ENCODE data around the gene NUB1.

Gene NUB1

DNA sequence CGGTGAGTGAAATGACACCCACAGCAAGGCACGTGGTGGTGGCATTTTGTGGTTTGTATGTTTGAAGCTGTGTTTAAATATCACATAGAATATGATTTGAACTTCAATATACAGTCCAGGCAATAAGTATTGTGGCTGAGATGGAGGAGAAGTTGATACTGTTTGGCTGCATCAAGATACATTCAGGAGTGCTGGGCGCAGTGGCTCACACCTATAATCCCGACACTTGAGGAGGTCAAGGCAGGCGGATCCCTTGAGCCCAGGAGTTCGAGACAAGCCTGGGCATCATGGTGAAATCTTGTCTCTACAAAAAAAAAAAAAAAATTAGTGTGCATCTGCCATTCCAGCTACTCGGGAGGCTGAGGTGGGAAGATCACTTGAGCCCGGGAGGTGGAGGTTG is 35.2 kb upstream of the NUB1 start:
- peaks cover 1 to 2% of the 10 kb centered on the region in 2 donors for H3K9me3 ChIP-seq (ENCODE audit: control insufficient read depth in 1 of 2, low read length in 2 of 2)
- H3K4me1 ChIP-seq (ENCODE audit: control insufficient read depth in 1 of 2, insufficient read depth in 2 of 2, low read length in 2 of 2), result peaks cover 3 to 4% of the 10 kb centered on the region in 2 donors
- no peak overlapping the region for H3K9ac ChIP-seq (ENCODE audit: low read depth in 1 of 2, low read length in 2 of 2)
- no peak overlapping the region for H3K4me3 ChIP-seq (ENCODE audit: low read depth in 1 of 2, low read length in 2 of 2)
- no peak overlapping the region for H3K27ac ChIP-seq (ENCODE audit: low read depth, low read length)
- peaks cover 12 to 16% of the 10 kb centered on the region in 2 donors for H3K27me3 ChIP-seq (ENCODE audit: control insufficient read depth in 1 of 2, insufficient read depth in 2 of 2, low read length in 2 of 2)
- no peaks in the 10 kb centered on the region for H3K36me3 ChIP-seq (ENCODE audit: control insufficient read depth in 1 of 2, insufficient read depth in 2 of 2, low read length in 2 of 2)

DNA sequence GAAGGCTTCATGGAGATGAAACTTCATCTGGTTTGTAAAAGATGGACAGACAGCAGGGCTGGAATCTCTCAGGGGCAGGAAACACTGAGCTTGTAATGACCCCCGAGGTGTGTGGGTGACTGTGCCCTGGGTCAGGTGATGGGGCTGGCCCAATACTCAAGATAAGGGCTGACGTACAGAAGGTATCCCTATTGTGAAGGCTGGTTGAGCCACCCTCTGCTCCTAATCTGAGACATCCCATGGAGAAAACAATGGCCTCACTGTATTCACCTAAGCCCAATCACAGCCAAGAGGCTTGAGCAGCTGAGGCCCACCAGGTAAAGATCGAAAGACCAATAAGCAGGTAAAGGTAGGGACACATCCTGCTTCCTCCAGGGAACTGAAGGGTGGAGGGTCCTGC is 34.8 kb upstream of the NUB1 start:
- Histone ChIP-seq H3K4me1 (ENCODE audit: control insufficient read depth in 1 of 2, insufficient read depth in 2 of 2, low read length in 2 of 2) (peaks cover 3 to 4% of the 10 kb centered on the region in 2 donors), H3K27me3 (ENCODE audit: control insufficient read depth in 1 of 2, insufficient read depth in 2 of 2, low read length in 2 of 2) (peaks cover 8 to 15% of the 10 kb centered on the region in 2 donors), H3K36me3 (ENCODE audit: control insufficient read depth in 1 of 2, insufficient read depth in 2 of 2, low read length in 2 of 2) (no peaks in the 10 kb centered on the region), H3K9me3 (ENCODE audit: control insufficient read depth in 1 of 2, low read length in 2 of 2) (peaks cover 3 to 5% of the 10 kb centered on the region in 2 donors), H3K9ac (ENCODE audit: low read depth in 1 of 2, low read length in 2 of 2) (no peak overlapping the region), H3K27ac (ENCODE audit: low read depth, low read length) (no peak overlapping the region), H3K4me3 (ENCODE audit: low read depth in 1 of 2, low read length in 2 of 2) (no peak overlapping the region)

DNA sequence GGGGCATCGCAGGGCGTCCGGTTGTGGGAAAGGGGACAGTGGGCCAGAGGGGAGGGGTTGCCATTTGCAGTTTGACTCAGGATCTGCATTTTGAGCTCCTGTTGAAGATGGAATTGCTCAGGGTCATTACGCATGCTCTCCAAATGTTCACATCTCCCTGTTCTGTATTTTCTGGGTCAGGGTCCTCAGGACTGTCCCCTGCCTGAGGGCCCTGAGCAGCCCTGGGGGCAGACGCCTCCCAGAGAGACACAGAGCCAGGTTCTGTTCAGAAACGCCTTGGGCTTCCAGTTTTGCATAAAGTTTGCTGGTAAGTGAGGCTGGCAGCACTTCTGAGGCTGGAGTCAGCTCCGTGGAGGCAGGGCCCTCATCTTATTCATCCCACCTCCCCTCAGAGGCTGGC is 34.1 kb upstream of the NUB1 start:
- Histone ChIP-seq H3K9me3 (ENCODE audit: control insufficient read depth in 1 of 2, low read length in 2 of 2) (peaks cover 3 to 5% of the 10 kb centered on the region in 2 donors), H3K9ac (ENCODE audit: low read depth in 1 of 2, low read length in 2 of 2) (no peak overlapping the region), H3K27me3 (ENCODE audit: control insufficient read depth in 1 of 2, insufficient read depth in 2 of 2, low read length in 2 of 2) (peaks cover 3 to 9% of the 10 kb centered on the region in 2 donors), H3K36me3 (ENCODE audit: control insufficient read depth in 1 of 2, insufficient read depth in 2 of 2, low read length in 2 of 2) (no peaks in the 10 kb centered on the region), H3K4me1 (ENCODE audit: control insufficient read depth in 1 of 2, insufficient read depth in 2 of 2, low read length in 2 of 2) (peaks cover 3 to 4% of the 10 kb centered on the region in 2 donors), H3K27ac (ENCODE audit: low read depth, low read length) (no peak overlapping the region), H3K4me3 (ENCODE audit: low read depth in 1 of 2, low read length in 2 of 2) (no peak overlapping the region)

DNA sequence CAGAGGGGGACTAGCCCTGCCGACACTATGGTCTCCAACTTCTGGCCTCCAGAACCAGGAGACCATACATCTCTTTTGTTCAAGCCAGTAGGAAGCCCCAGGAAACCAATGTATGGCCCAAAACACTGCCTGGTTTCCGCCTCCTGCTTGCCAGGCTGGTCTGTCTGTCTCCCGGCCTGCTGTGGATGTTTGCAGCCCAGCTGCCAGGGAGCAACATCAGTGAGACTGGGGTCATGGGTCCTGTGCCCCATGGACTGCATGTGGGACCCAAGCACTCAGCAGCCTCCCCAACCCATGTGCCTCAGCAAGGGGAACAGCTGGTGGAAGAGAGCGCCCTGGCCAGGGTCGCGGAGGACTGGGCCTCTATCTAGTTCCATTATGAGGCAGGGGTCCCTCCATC is 33.4 kb upstream of the NUB1 start:
- Histone ChIP-seq H3K27ac (ENCODE audit: low read depth, low read length) (no peak overlapping the region), H3K27me3 (ENCODE audit: control insufficient read depth in 1 of 2, insufficient read depth in 2 of 2, low read length in 2 of 2) (peaks cover 8% of the 10 kb centered on the region in 2 donors), H3K9me3 (ENCODE audit: control insufficient read depth in 1 of 2, low read length in 2 of 2) (peaks cover 3 to 5% of the 10 kb centered on the region in 2 donors), H3K9ac (ENCODE audit: low read depth in 1 of 2, low read length in 2 of 2) (no peak overlapping the region), H3K4me3 (ENCODE audit: low read depth in 1 of 2, low read length in 2 of 2) (no peak overlapping the region), H3K36me3 (ENCODE audit: control insufficient read depth in 1 of 2, insufficient read depth in 2 of 2, low read length in 2 of 2) (no peaks in the 10 kb centered on the region), H3K4me1 (ENCODE audit: control insufficient read depth in 1 of 2, insufficient read depth in 2 of 2, low read length in 2 of 2) (peaks cover 3 to 4% of the 10 kb centered on the region in 2 donors)

DNA sequence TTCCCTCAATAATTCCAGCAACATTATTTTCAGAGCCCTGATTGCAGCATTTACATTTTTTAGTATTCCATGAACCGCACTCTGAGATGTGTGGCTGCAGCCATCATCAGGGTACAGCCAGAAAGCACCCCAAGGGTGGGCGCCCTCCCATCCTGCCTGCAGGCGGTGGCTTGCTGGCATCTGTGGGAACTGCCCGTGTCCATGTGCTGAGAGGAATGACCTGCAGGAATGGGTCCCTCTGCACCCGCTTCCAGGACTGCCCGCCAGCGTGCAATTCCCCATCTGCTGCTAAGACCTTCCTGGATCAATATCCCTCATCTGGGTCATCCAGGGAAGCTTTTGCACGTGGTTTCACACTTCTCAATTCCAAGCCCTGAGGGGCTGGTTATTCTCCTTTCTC is 32.8 kb upstream of the NUB1 start:
- no peak overlapping the region for H3K27ac ChIP-seq (ENCODE audit: low read depth, low read length)
- peaks cover under 1% of the 10 kb centered on the region in 2 donors for H3K4me1 ChIP-seq (ENCODE audit: control insufficient read depth in 1 of 2, insufficient read depth in 2 of 2, low read length in 2 of 2)
- H3K4me3 ChIP-seq (ENCODE audit: low read depth in 1 of 2, low read length in 2 of 2), result no peak overlapping the region
- H3K27me3 ChIP-seq (ENCODE audit: control insufficient read depth in 1 of 2, insufficient read depth in 2 of 2, low read length in 2 of 2), result peaks cover 5% of the 10 kb centered on the region in 2 donors
- no peak overlapping the region for H3K9ac ChIP-seq (ENCODE audit: low read depth in 1 of 2, low read length in 2 of 2)
- H3K36me3 ChIP-seq (ENCODE audit: control insufficient read depth in 1 of 2, insufficient read depth in 2 of 2, low read length in 2 of 2), result no peaks in the 10 kb centered on the region
- peaks cover 3 to 5% of the 10 kb centered on the region in 2 donors for H3K9me3 ChIP-seq (ENCODE audit: control insufficient read depth in 1 of 2, low read length in 2 of 2)

DNA sequence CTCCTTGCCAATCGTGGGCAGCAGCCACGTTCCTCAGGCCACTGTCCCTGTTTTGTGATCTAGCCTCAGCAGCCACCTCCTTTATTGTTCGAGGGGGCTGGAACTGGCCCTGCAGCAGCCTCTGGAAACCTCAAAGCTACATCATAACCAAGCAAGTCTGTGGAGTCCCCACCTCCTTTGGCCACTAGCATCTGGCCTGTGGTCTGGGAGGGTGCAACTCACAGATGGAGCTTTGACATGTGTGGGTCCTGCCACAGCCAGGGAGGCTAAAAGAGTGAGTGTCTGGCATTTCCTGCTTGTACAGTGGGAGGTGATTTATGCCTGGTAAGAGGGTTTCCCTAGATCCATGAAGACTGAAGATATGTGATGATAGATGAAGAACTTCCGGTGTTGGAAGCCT is 32.3 kb upstream of the NUB1 start:
- no peaks in the 10 kb centered on the region for H3K4me1 ChIP-seq (ENCODE audit: control insufficient read depth in 1 of 2, insufficient read depth in 2 of 2, low read length in 2 of 2)
- peaks cover 3 to 5% of the 10 kb centered on the region in 2 donors for H3K27me3 ChIP-seq (ENCODE audit: control insufficient read depth in 1 of 2, insufficient read depth in 2 of 2, low read length in 2 of 2)
- H3K9ac ChIP-seq (ENCODE audit: low read depth in 1 of 2, low read length in 2 of 2), result no peak overlapping the region
- peaks cover 3 to 5% of the 10 kb centered on the region in 2 donors for H3K9me3 ChIP-seq (ENCODE audit: control insufficient read depth in 1 of 2, low read length in 2 of 2)
- no peaks in the 10 kb centered on the region for H3K36me3 ChIP-seq (ENCODE audit: control insufficient read depth in 1 of 2, insufficient read depth in 2 of 2, low read length in 2 of 2)
- no peak overlapping the region for H3K27ac ChIP-seq (ENCODE audit: low read depth, low read length)
- no peak overlapping the region for H3K4me3 ChIP-seq (ENCODE audit: low read depth in 1 of 2, low read length in 2 of 2)

DNA sequence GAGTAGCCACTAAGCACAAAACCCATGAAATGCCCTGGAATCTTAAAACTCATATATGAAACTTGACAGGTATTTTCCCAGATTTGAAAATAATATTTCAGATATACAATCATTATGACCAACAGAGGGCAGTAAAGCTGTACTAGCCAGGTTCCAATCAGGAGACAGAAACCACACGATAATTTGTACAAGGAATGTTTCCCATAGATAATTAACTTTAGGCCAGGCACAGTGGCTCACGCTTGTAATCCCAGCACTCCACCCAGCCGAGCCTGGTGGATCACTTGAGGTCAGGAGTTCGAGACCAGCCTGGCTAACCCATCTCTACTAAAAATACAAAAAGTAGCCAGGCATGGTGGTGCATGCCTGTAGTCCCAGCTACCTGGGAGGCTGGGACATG is 31.0 kb upstream of the NUB1 start:
- Histone ChIP-seq H3K9me3 (ENCODE audit: control insufficient read depth in 1 of 2, low read length in 2 of 2) (peaks cover 3 to 5% of the 10 kb centered on the region in 2 donors), H3K4me3 (ENCODE audit: low read depth in 1 of 2, low read length in 2 of 2) (no peak overlapping the region), H3K27me3 (ENCODE audit: control insufficient read depth in 1 of 2, insufficient read depth in 2 of 2, low read length in 2 of 2) (peaks cover 3 to 5% of the 10 kb centered on the region in 2 donors)

DNA sequence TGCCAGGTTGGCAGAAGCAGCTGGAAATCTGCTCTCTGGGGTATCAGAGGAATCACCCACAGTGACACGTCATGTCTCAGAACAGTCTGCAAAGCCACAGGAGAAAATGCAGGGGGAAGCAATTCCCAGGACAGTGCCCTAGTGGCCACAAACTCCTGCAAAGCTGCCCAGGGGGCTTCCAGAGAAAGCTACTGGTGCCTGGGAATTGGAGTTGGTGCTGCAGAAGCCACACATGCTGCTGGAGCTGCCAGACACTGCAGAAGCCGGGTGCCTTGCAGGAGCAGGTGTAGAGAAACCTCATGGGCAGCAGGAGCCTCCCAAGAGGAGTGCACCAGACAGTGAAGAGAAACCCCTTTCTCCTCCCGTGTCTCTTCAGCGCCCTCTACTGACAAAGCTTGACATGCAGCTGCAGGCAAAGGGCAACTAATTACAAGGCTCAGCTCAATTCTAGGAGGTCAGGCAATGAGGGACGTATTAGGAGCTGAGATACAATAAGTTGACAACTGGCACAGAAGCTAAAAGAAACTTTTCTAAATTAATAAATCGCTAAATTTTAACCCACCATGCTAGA is 30.2 kb upstream of the NUB1 start:
- H3K9ac ChIP-seq (ENCODE audit: low read depth in 1 of 2, low read length in 2 of 2), result no peak overlapping the region
- peaks cover 0 to 5% of the 10 kb centered on the region in 2 donors for H3K27me3 ChIP-seq (ENCODE audit: control insufficient read depth in 1 of 2, insufficient read depth in 2 of 2, low read length in 2 of 2)
- H3K27ac ChIP-seq (ENCODE audit: low read depth, low read length), result no peak overlapping the region
- H3K4me3 ChIP-seq (ENCODE audit: low read depth in 1 of 2, low read length in 2 of 2), result no peak overlapping the region
- no peaks in the 10 kb centered on the region for H3K36me3 ChIP-seq (ENCODE audit: control insufficient read depth in 1 of 2, insufficient read depth in 2 of 2, low read length in 2 of 2)
- H3K4me1 ChIP-seq (ENCODE audit: control insufficient read depth in 1 of 2, insufficient read depth in 2 of 2, low read length in 2 of 2), result no peaks in the 10 kb centered on the region
- H3K9me3 ChIP-seq (ENCODE audit: control insufficient read depth in 1 of 2, low read length in 2 of 2), result peaks cover 3 to 5% of the 10 kb centered on the region in 2 donors

More for the DNA sequence above, 31.0 kb upstream of the NUB1 start:
- Histone ChIP-seq H3K36me3 (ENCODE audit: control insufficient read depth in 1 of 2, insufficient read depth in 2 of 2, low read length in 2 of 2) (no peaks in the 10 kb centered on the region), H3K9ac (ENCODE audit: low read depth in 1 of 2, low read length in 2 of 2) (no peak overlapping the region), H3K27ac (ENCODE audit: low read depth, low read length) (no peak overlapping the region), H3K4me1 (ENCODE audit: control insufficient read depth in 1 of 2, insufficient read depth in 2 of 2, low read length in 2 of 2) (no peaks in the 10 kb centered on the region)

DNA sequence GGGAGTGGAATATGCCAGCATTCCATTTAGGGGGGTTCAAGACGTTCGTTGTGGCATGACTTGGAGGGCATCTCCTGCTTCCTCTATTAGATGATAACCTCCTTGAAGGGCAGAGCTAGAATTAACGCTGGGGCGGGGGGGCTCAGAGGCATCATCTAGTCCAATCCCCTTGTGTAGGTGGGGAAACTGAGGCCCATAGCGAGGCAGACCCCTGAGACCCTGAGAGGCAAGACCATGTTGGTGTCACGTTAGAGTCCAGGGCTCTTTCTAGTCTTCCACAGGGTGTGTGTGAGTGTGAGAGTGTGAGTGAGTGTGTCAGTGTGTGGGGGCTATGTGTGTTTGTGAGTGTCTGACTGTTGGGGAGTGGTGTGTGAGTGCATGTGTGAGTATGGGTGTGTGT is 29.3 kb upstream of the NUB1 start:
- Histone ChIP-seq H3K9me3 (ENCODE audit: control insufficient read depth in 1 of 2, low read length in 2 of 2) (peaks cover 3 to 5% of the 10 kb centered on the region in 2 donors), H3K36me3 (ENCODE audit: control insufficient read depth in 1 of 2, insufficient read depth in 2 of 2, low read length in 2 of 2) (no peaks in the 10 kb centered on the region), H3K27me3 (ENCODE audit: control insufficient read depth in 1 of 2, insufficient read depth in 2 of 2, low read length in 2 of 2) (peaks cover 0 to 5% of the 10 kb centered on the region in 2 donors), H3K9ac (ENCODE audit: low read depth in 1 of 2, low read length in 2 of 2) (no peak overlapping the region), H3K27ac (ENCODE audit: low read depth, low read length) (no peak overlapping the region), H3K4me3 (ENCODE audit: low read depth in 1 of 2, low read length in 2 of 2) (no peak overlapping the region), H3K4me1 (ENCODE audit: control insufficient read depth in 1 of 2, insufficient read depth in 2 of 2, low read length in 2 of 2) (no peaks in the 10 kb centered on the region)

DNA sequence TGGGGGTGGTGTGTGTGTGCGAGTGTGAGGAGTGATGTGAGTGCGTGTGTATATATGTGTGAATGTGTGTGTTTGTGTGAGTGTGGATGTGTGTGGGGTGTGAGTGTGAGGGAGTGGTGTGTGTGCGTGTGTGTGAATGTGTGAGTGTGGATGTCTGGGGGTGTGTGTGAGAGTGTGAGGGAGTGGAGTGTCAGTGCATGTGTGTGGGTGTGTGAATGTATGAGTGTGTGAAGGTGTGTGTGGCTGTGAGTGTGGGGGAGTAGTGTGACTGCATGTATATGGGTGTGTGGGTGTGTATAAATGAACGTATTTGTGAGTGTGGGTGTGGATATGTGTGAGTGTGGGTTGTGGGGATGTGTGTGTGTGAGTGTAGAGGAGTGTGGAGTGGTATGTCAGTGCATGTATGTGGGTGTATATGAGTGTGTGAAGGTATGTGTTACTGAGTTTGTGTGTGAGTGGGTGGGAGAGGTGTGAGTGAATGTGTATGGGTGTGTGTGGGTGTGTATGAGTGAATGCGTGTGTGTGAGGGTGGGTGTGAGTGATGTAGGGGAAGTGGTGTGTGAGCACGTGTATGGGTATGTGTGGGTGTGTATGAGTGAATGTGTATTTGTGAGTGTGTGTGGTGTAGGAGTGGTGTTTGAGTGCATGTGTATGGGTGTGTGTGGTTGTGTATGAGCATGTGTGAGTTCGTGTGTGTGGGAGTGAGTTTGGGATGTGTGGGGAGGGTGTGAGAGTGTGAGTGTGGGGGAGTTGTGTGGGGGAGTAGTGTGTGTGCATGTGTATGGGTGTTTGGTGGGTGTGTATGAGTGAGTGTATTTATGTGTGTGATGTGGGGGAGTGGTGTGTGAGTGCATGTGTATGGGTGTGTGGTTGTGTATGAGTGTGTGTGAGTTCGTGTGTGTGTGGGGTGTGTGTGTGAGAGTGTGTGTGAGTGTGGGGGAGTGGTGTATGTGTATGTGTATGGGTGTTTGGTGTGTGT is 28.5 kb upstream of the NUB1 start:
- no peak overlapping the region for H3K9ac ChIP-seq (ENCODE audit: low read depth in 1 of 2, low read length in 2 of 2)
- H3K4me3 ChIP-seq (ENCODE audit: low read depth in 1 of 2, low read length in 2 of 2), result no peak overlapping the region
- peaks cover 3 to 5% of the 10 kb centered on the region in 2 donors for H3K9me3 ChIP-seq (ENCODE audit: control insufficient read depth in 1 of 2, low read length in 2 of 2)
- peaks cover 0 to 5% of the 10 kb centered on the region in 2 donors for H3K27me3 ChIP-seq (ENCODE audit: control insufficient read depth in 1 of 2, insufficient read depth in 2 of 2, low read length in 2 of 2)
- H3K4me1 ChIP-seq (ENCODE audit: control insufficient read depth in 1 of 2, insufficient read depth in 2 of 2, low read length in 2 of 2), result no peaks in the 10 kb centered on the region
- no peak overlapping the region for H3K27ac ChIP-seq (ENCODE audit: low read depth, low read length)
- H3K36me3 ChIP-seq (ENCODE audit: control insufficient read depth in 1 of 2, insufficient read depth in 2 of 2, low read length in 2 of 2), result no peaks in the 10 kb centered on the region

All from duodenal mucosa (tissue), 2 donors.